K562 (cell line): Measurements from ENCODE around the gene S100A1. TPM values are rescaled to one million over a fixed set of nuclear protein-coding genes. Genes with fewer than 3 reads are reported as not detected.
A peak's percentile ranks its signal among the peaks of the same experiment; 100 is the strongest.

Experiments
- ARNT ChIP-seq, 2 experiments: fragments of 450-650 bp; IDR thresholded peaks; 2 replicates each; pipeline ENCODE4 v1.6.1; 2016; ENCODE audit warnings: mild to moderate bottlenecking in 1 of 2
- CBX1 ChIP-seq: sonication (generic); IDR thresholded peaks from 2 replicates; pipeline ENCODE4 v1.6.1; 2016; ENCODE audit warnings: antibody characterized with exemption, low read depth, mild to moderate bottlenecking
- CHD4 ChIP-seq: fragments of 200-600 bp; sonication (generic); IDR thresholded peaks from 3 replicates; pipeline ENCODE4 v1.6.1; 2012; ENCODE audit warnings: low read depth, mild to moderate bottlenecking, mixed read lengths, low read length, inconsistent platforms; ENCODE audit not compliant: insufficient read depth, insufficient replicate concordance, poor library complexity, severe bottlenecking
- GTF2A2 ChIP-seq: IDR thresholded peaks from 2 replicates; pipeline ENCODE4 v1.6.1; 2016; ENCODE audit warnings: mild to moderate bottlenecking, missing genetic modification characterization, missing compliant biosample characterization
- RBFOX2 ChIP-seq: fragments of 200-400 bp; formaldehyde crosslinking; IDR thresholded peaks from 2 replicates; pipeline ENCODE4 v1.6.1; 2017; ENCODE audit warnings: low read depth, mild to moderate bottlenecking, low read length, moderate library complexity
- SREBF1 ChIP-seq: fragments of 150-350 bp; IDR thresholded peaks from 2 replicates; pipeline ENCODE4 v1.6.1; 2014; ENCODE audit warnings: antibody characterized with exemption, low read depth, low read length, borderline replicate concordance
- TBP ChIP-seq: optimal IDR thresholded peaks from 2 replicates; pipeline ENCODE3; 2011; ENCODE audit warnings: low read depth, low read length, improper control_type of control experiment
- UBTF ChIP-seq, 2 experiments: IDR thresholded peaks; 2 replicates each; pipeline ENCODE4 v1.6.1; 2012; ENCODE audit warnings: improper control_type of control experiment in 2 of 2, low read depth in 2 of 2, low read length in 2 of 2, borderline replicate concordance in 1 of 2
- ZC3H8 ChIP-seq: fragments of 450-650 bp; IDR thresholded peaks from 2 replicates; pipeline ENCODE4 v1.6.1; 2017
- ZFX ChIP-seq: sonication (generic); formaldehyde crosslinking; IDR thresholded peaks from 2 replicates; pipeline ENCODE4 v1.8.0; 2022; ENCODE audit warnings: mild to moderate bottlenecking, missing genetic modification reagents, moderate library complexity
- ZNF354B ChIP-seq: fragments of 250-450 bp; sonication (Bioruptor Pico); IDR thresholded peaks from 2 replicates; pipeline ENCODE4 v1.4.0; 2020
- polyA plus RNA-seq, 8 experiments: library from polyadenylated mRNA; depleted of rRNA in 4 of 8; stranded (reverse) in 5 of 8; unstranded in 3 of 8; fragments of >200 nt; fragmentation: Nextera tagmentation in 2 of 8; fragmentation: Illumina TruSeq in 1 of 8; extraction: Ambion mirVana in 2 of 8; extraction: Trizol in 1 of 8; gene quantifications; 2 replicates each; pipeline versions ENCODE4 v1.2.1 to v1.2.3, GENCODE V29; 2011 to 2014; ENCODE audit warnings: inconsistent platforms in 1 of 8, missing spikeins in 1 of 8
- total RNA-seq, 7 experiments: library from RNA; depleted of rRNA in 6 of 7; stranded (reverse); fragments of >200 nt in 6 of 7; fragmentation: Illumina TruSeq in 2 of 7; extraction: Trizol in 2 of 7; gene quantifications; 2 replicates each; pipeline versions ENCODE4 v1.2.1 to v1.2.3, GENCODE V29; 2011 to 2021; ENCODE audit warnings: low replicate concordance in 1 of 7
- TF ChIP-seq, protein P1 (sequence below): fragments of 250-450 bp; sonication (Bioruptor Pico); IDR thresholded peaks from 2 replicates; pipeline ENCODE4 v1.8.0; 2022; ENCODE audit warnings: inconsistent platforms, mild to moderate bottlenecking, moderate library complexity, borderline replicate concordance
- TF ChIP-seq, protein P2 (sequence below), 2 experiments: fragments of 450-650 bp; IDR thresholded peaks; 2 replicates each; pipeline ENCODE4 v1.6.1; 2016; ENCODE audit warnings: mild to moderate bottlenecking in 2 of 2, borderline replicate concordance in 1 of 2, low read depth in 1 of 2, moderate library complexity in 1 of 2

The S100A1 gene
- total and polyA plus RNA-seq, 9 of the 15 experiments (the other 6 are each of a cell fraction or from before 2014, with no cell fraction given) = 0.44 to 30.1 (median 12.7) TPM

DNA sequence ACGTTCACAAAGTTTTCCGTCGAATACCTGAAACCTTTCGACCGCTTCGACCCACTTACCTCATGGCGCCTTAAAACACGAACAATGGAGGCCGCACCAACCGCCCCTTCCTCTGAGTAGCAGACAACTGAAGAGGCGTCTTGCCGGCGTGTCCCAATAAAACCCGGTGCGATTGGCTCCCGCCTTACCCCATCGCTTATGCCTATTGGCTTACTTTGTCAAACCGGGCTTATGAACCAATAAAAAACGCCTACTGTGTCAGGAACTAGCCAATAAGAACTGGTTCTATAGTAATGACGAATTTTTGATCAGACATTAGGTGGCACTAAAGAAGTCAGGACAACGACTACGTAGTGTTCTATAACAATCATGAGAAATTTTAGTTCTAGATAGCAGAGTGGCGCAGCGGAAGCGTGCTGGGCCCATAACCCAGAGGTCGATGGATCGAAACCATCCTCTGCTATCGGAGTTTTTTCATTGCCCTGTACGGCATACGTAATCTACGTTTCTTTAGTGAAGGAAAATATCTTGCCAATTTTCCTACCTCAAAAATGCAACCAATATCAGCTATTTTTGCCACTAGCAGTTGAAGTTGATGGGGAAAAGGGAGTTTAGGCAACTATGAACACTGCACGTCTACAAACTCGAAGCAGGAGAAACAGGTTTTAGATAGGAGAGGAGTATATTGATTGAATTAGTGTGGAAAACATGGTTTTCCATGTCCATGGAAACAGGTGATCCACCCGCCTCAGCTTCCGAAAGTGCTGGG lies 42.8 kb downstream of the S100A1 start, which contains the start of gene ILF2 (continued):
- TF ChIP-seq SREBF1 = 0 out of 2 replicates have a peak, but pooled peaks have one; percentile 58
- TF ChIP-seq UBTF (IDR thresholded peaks at IDR 0.05; ENCODE audit: borderline replicate concordance in 1 of 2, low read depth in 2 of 2, low read length in 2 of 2) = 0 out of 4 replicates have a peak, but pooled peaks of 1 of the 2 experiments have one; percentile 37
- no peak for TF ChIP-seq ZC3H8
- peak; percentile 58 to 92 for TF ChIP-seq ARNT (IDR thresholded peaks at IDR 0.05)
- TF ChIP-seq, protein P1, sequence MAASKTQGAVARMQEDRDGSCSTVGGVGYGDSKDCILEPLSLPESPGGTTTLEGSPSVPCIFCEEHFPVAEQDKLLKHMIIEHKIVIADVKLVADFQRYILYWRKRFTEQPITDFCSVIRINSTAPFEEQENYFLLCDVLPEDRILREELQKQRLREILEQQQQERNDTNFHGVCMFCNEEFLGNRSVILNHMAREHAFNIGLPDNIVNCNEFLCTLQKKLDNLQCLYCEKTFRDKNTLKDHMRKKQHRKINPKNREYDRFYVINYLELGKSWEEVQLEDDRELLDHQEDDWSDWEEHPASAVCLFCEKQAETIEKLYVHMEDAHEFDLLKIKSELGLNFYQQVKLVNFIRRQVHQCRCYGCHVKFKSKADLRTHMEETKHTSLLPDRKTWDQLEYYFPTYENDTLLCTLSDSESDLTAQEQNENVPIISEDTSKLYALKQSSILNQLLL = no peak
- no peak for TF ChIP-seq CBX1
- TF ChIP-seq CHD4 = peak; percentile 9
- no peak for TF ChIP-seq ZNF354B (CRISPR knock-in tag)
- peak; percentile 100 for TF ChIP-seq TBP
- TF ChIP-seq, protein P2, sequence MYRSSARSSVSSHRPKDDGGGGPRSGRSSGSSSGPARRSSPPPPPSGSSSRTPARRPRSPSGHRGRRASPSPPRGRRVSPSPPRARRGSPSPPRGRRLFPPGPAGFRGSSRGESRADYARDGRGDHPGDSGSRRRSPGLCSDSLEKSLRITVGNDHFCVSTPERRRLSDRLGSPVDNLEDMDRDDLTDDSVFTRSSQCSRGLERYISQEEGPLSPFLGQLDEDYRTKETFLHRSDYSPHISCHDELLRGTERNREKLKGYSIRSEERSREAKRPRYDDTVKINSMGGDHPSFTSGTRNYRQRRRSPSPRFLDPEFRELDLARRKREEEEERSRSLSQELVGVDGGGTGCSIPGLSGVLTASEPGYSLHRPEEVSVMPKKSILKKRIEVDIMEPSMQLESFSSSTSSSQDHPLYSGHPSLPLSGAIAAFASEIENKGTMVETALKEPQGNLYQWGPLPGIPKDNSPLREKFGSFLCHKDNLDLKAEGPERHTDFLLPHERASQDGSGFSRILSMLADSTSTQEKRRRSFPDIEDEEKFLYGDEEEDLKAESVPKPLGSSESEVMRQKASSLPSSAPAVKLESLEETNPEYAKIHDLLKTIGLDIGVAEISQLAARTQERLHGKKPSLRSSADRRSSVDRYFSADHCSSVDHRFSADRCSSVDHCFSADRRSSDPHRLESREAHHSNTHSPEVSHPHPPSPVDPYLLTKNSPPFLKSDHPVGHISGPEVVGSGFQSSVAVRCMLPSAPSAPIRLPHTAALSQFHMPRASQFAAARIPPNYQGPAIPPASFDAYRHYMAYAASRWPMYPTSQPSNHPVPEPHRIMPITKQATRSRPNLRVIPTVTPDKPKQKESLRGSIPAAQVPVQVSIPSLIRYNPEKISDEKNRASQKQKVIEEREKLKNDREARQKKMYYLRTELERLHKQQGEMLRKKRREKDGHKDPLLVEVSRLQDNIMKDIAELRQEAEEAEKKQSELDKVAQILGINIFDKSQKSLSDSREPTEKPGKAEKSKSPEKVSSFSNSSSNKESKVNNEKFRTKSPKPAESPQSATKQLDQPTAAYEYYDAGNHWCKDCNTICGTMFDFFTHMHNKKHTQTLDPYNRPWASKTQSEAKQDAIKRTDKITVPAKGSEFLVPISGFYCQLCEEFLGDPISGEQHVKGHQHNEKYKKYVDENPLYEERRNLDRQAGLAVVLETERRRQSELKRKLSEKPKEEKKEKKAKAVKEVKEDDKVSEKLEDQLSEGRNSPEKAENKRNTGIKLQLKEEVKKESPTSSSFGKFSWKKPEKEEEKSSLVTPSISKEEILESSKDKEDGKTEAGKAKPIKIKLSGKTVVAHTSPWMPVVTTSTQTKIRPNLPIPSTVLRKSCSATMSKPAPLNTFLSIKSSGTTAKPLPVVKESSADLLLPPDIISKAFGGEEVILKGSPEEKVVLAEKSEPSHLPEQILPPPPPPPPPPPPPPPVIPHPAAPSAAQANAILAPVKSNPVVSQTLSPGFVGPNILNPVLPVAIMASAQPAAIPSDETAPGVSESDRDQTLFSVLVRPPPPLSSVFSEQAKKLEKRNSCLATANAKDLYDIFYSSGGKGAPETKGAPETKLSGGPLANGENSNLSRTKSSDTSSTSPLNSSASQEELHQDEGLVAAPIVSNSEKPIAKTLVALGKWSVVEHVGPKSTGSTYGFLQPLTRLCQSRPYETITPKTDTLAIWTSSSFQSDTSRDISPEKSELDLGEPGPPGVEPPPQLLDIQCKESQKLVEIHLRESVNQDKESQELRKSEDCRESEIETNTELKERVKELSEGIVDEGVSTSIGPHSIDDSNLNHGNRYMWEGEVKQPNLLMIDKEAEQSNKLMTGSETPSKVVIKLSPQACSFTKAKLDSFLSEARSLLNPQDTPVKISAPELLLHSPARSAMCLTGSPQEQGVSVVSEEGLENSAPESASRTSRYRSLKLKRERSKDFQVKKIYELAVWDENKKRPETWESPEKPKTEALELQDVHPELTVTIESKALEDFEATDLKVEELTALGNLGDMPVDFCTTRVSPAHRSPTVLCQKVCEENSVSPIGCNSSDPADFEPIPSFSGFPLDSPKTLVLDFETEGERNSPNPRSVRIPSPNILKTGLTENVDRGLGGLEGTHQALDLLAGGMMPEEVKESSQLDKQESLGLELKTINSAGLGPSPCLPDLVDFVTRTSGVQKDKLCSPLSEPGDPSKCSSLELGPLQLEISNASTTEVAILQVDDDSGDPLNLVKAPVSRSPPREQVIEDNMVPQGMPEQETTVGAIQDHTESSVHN (IDR thresholded peaks at IDR 0.05; ENCODE audit: borderline replicate concordance in 1 of 2, low read depth in 1 of 2) = no peak
- TF ChIP-seq GTF2A2 (tag) = no peak
- TF ChIP-seq ZFX (CRISPR knock-in tag) = peak; percentile 83
- TF ChIP-seq RBFOX2 = peak; percentile 87
